Measurements from ENCODE around the gene FZR1. TPM values are rescaled to one million over a fixed set of nuclear protein-coding genes. Genes with fewer than 3 reads are reported as not detected.
"Not testable (repeated sequence)": the region's sequence is repeated elsewhere in the genome, so short reads cannot be mapped to it uniquely, and the experiment has no call there.

Gene FZR1
- polyA plus RNA-seq, 3 donors = 7.7 to 44.6 (median 9.4) TPM

GRCh38 chr19:3580156-3580934, 74.2 kb downstream of the FZR1 start:
- Mint-ChIP-seq H3K9me3 (peaks cover 0 to 6% (median 0%) of the 10 kb centered on the region in 7 donors), H3K27me3 (ENCODE audit: low read depth in 3 of 3) (peaks cover 10 to 19% (median 16%) of the 10 kb centered on the region in 3 donors), H3K4me1 (peaks cover 22% of the 10 kb centered on the region), H3K4me3 (no peak overlapping the region), H3K36me3 (peaks cover 3 to 20% of the 10 kb centered on the region in 2 donors), H3K27ac (peak overlapping the region in 2 of 7 donors; percentile 4 to 14)
- Histone ChIP-seq H3K27ac (ENCODE audit: low read depth in 1 of 2, low read length in 2 of 2) (no peak overlapping the region), H3K27me3 (ENCODE audit: control insufficient read depth in 2 of 2, insufficient read depth in 2 of 2, low read length in 2 of 2) (peaks cover 3 to 10% of the 10 kb centered on the region in 2 donors), H3K4me2 (replicated peaks; ENCODE audit: extremely low read depth, low read length, poor library complexity, severe bottlenecking) (no peak overlapping the region), H3K9me3 (replicated peaks in 1 of 2; ENCODE audit: control insufficient read depth in 1 of 2, insufficient read depth in 1 of 2, low read length in 2 of 2) (no peaks in the 10 kb centered on the region), H2AFZ (ENCODE audit: insufficient read depth, low read depth, low read length, poor library complexity, severe bottlenecking) (no peak overlapping the region), H3K4me3 (replicated peaks in 1 of 3; ENCODE audit: low read depth in 2 of 3, low read length in 3 of 3) (no peak overlapping the region), H3K36me3 (replicated peaks in 1 of 2; ENCODE audit: control insufficient read depth in 1 of 2, insufficient read depth in 2 of 2, low read length in 2 of 2) (peaks cover 0 to 2% of the 10 kb centered on the region in 2 donors), H3K4me1 (ENCODE audit: control insufficient read depth in 1 of 2, insufficient read depth in 2 of 2, low read length in 2 of 2) (peaks cover 7 to 17% of the 10 kb centered on the region in 2 donors), H3K79me2 (ENCODE audit: insufficient read depth, low read length) (no peaks in the 10 kb centered on the region), H3K9ac (ENCODE audit: insufficient read depth, low read length, poor library complexity, severe bottlenecking) (no peak overlapping the region), H4K20me1 (ENCODE audit: insufficient read depth, low read length) (no peaks in the 10 kb centered on the region)
- intact Hi-C loops (cut with micrococcal nuclease) = loop anchor here in 1 of 2 donors (5.0 kb wide), 1 partner anchor 33 kb away; no protein-coding TSS in a partner anchor
- DNase-seq = peak in 1 of 3 donors; percentile 21
- TF ChIP-seq CTCF (IDR thresholded peaks at IDR 0.05) = no peak
- WGBS (ENCODE audit: insufficient coverage) = 83% methylated on average over 2 of the region's 11 CpGs

GRCh38 chr19:3581792-3582191, 75.7 kb downstream of the FZR1 start:
- not testable (repeated sequence) for H3K27ac Mint-ChIP-seq; H3K4me3 ChIP-seq (replicated peaks in 1 of 3; ENCODE audit: low read depth in 2 of 3, low read length in 3 of 3); H3K9ac ChIP-seq (ENCODE audit: insufficient read depth, low read length, poor library complexity, severe bottlenecking); H3K27ac ChIP-seq (ENCODE audit: low read depth in 1 of 2, low read length in 2 of 2); H3K36me3 Mint-ChIP-seq; H4K20me1 ChIP-seq (ENCODE audit: insufficient read depth, low read length); H3K9me3 ChIP-seq (replicated peaks in 1 of 2; ENCODE audit: control insufficient read depth in 1 of 2, insufficient read depth in 1 of 2, low read length in 2 of 2); H3K4me2 ChIP-seq (replicated peaks; ENCODE audit: extremely low read depth, low read length, poor library complexity, severe bottlenecking); H3K79me2 ChIP-seq (ENCODE audit: insufficient read depth, low read length); H2AFZ ChIP-seq (ENCODE audit: insufficient read depth, low read depth, low read length, poor library complexity, severe bottlenecking); DNase-seq; H3K4me3 Mint-ChIP-seq; H3K4me1 Mint-ChIP-seq; H3K9me3 Mint-ChIP-seq; H3K36me3 ChIP-seq (replicated peaks in 1 of 2; ENCODE audit: control insufficient read depth in 1 of 2, insufficient read depth in 2 of 2, low read length in 2 of 2)
- H3K27me3 Mint-ChIP-seq (ENCODE audit: low read depth in 3 of 3) = peaks cover 19 to 32% (median 20%) of the 10 kb centered on the region in 3 donors
- WGBS (ENCODE audit: insufficient coverage) = no CpG with 5 or more reads among the region's 4 CpGs
- intact Hi-C loops (cut with micrococcal nuclease) = loop anchor here in 1 of 2 donors (5.0 kb wide), 1 partner anchor 34 kb away; no protein-coding TSS in a partner anchor
- H3K4me1 ChIP-seq (ENCODE audit: control insufficient read depth in 1 of 2, insufficient read depth in 2 of 2, low read length in 2 of 2) = peaks cover 5 to 11% of the 10 kb centered on the region in 2 donors
- H3K27me3 ChIP-seq (ENCODE audit: control insufficient read depth in 2 of 2, insufficient read depth in 2 of 2, low read length in 2 of 2) = peaks cover 5 to 20% of the 10 kb centered on the region in 2 donors

- not testable (repeated sequence) for H3K27ac Mint-ChIP-seq; H3K27ac ChIP-seq (ENCODE audit: low read depth in 1 of 2, low read length in 2 of 2); H3K9ac ChIP-seq (ENCODE audit: insufficient read depth, low read length, poor library complexity, severe bottlenecking); H3K9me3 Mint-ChIP-seq; H3K36me3 ChIP-seq (replicated peaks in 1 of 2; ENCODE audit: control insufficient read depth in 1 of 2, insufficient read depth in 2 of 2, low read length in 2 of 2); H4K20me1 ChIP-seq (ENCODE audit: insufficient read depth, low read length); H3K79me2 ChIP-seq (ENCODE audit: insufficient read depth, low read length); H3K4me3 ChIP-seq (replicated peaks in 1 of 3; ENCODE audit: low read depth in 2 of 3, low read length in 3 of 3); H3K36me3 Mint-ChIP-seq; H3K9me3 ChIP-seq (replicated peaks in 1 of 2; ENCODE audit: control insufficient read depth in 1 of 2, insufficient read depth in 1 of 2, low read length in 2 of 2); H3K4me1 Mint-ChIP-seq; H3K4me2 ChIP-seq (replicated peaks; ENCODE audit: extremely low read depth, low read length, poor library complexity, severe bottlenecking); DNase-seq; H2AFZ ChIP-seq (ENCODE audit: insufficient read depth, low read depth, low read length, poor library complexity, severe bottlenecking)
- intact Hi-C loops (cut with micrococcal nuclease) = loop anchor here in 1 of 2 donors (5.0 kb wide), 1 partner anchor 37 kb away; no protein-coding TSS in a partner anchor
- H3K27me3 Mint-ChIP-seq (ENCODE audit: low read depth in 3 of 3) = peaks cover 22 to 33% (median 25%) of the 10 kb centered on the region in 3 donors
- 100% methylated on average over 1 of the region's 15 CpGs for WGBS (ENCODE audit: insufficient coverage)
- H3K4me1 ChIP-seq (ENCODE audit: control insufficient read depth in 1 of 2, insufficient read depth in 2 of 2, low read length in 2 of 2) = peaks cover 5 to 11% of the 10 kb centered on the region in 2 donors
- peak overlapping the region in 1 of 2 donors; percentile 30 for H3K4me3 Mint-ChIP-seq
- peaks cover 5 to 20% of the 10 kb centered on the region in 2 donors for H3K27me3 ChIP-seq (ENCODE audit: control insufficient read depth in 2 of 2, insufficient read depth in 2 of 2, low read length in 2 of 2)
Measured at GRCh38 chr19:3584036-3584802, 78.1 kb downstream of the FZR1 start.

Data from CD14-positive monocyte (primary cell).